Endothelial cell of umbilical vein (primary cell): ENCODE results near the gene RBMX2. TPM values are rescaled to one million over a fixed set of nuclear protein-coding genes. Genes with fewer than 3 reads are reported as not detected.

Source experiments
- BruUV-seq: library from RNA; stranded (reverse); fragments of 400-500 nt; replicated peaks from 2 replicates; lab custom pipeline; 2021; lab: Mats Ljungman, UMichigan
- CTCF ChIA-PET: fragments of 300-600, 350-600 bp; sonication (Branson Sonifier 250); formaldehyde crosslinking; loops from one replicate; lab custom pipeline; 2021; ENCODE audit warnings: antibody characterized with exemption, inconsistent platforms; lab: Charles Lee
- POLR2A ChIA-PET: fragments of 300-600, 350-600 bp; sonication (Branson Sonifier 250); formaldehyde crosslinking; loops from one replicate; lab custom pipeline; 2021; ENCODE audit warnings: antibody characterized with exemption, inconsistent platforms; lab: Charles Lee
- DNase-seq: peaks from one replicate; pipeline ENCODE4 v3.0.0-alpha.2; 2011; ENCODE audit warnings: low read depth, low spot score
- FAIRE-seq: peaks from 2 replicates; lab custom pipeline; 2011; peaks lifted over from hg19 to GRCh38; lab: Jason Lieb, UNC
- H2AFZ ChIP-seq: 2 replicates; pipeline ENCODE4 v1.6.0; 2012; ENCODE audit warnings: low read depth, low read length, control low read depth, inconsistent platforms
- H3K27ac ChIP-seq: 2 replicates; pipeline ENCODE4 v1.5.1; 2011; ENCODE audit warnings: low read depth, mild to moderate bottlenecking, control low read depth, low read length, moderate library complexity; ENCODE audit not compliant: insufficient read depth
- H3K27me3 ChIP-seq, 2 experiments: 2 replicates each; pipeline versions ENCODE4 v1.6.0 to v1.6.1; 2011; ENCODE audit warnings: low read length in 2 of 2, mixed read lengths in 1 of 2; ENCODE audit not compliant: control insufficient read depth in 2 of 2, insufficient read depth in 2 of 2
- H3K36me3 ChIP-seq, 2 experiments: 2 replicates in 1 of 2; 3 replicates in 1 of 2; pipeline ENCODE4 v1.5.1; 2011; ENCODE audit warnings: low read length in 2 of 2, mild to moderate bottlenecking in 1 of 2, moderate library complexity in 1 of 2; ENCODE audit not compliant: control insufficient read depth in 2 of 2, insufficient read depth in 2 of 2; ENCODE audit errors: extremely low read depth in 1 of 2
- H3K4me1 ChIP-seq: 3 replicates; pipeline ENCODE4 v1.5.1; 2011; ENCODE audit warnings: mild to moderate bottlenecking, low read length; ENCODE audit not compliant: control insufficient read depth, insufficient read depth; ENCODE audit errors: extremely low read depth
- H3K4me2 ChIP-seq: 2 replicates; pipeline ENCODE4 v1.6.1; 2011; ENCODE audit warnings: low read length, control low read depth, mixed read lengths; ENCODE audit not compliant: insufficient read depth
- H3K4me3 ChIP-seq, 3 experiments: fragments of 200-600 bp in 1 of 3; sonication (generic), shearing (Covaris generic) in 1 of 3; replicated peaks in 1 of 3; 2 replicates each; pipeline ENCODE4 v1.5.1; 2011 to 2016; ENCODE audit warnings: control low read depth in 3 of 3, low read length in 3 of 3, mild to moderate bottlenecking in 2 of 3, inconsistent platforms in 1 of 3, low read depth in 1 of 3, moderate library complexity in 1 of 3; ENCODE audit not compliant: insufficient read depth in 1 of 3
- H3K79me2 ChIP-seq: 2 replicates; pipeline ENCODE4 v1.6.0; 2012; ENCODE audit warnings: low read length, inconsistent platforms; ENCODE audit not compliant: control insufficient read depth, insufficient read depth
- H3K9ac ChIP-seq: replicated peaks from 2 replicates; pipeline ENCODE3; 2011; ENCODE audit warnings: low read length, control low read depth; ENCODE audit not compliant: insufficient read depth; ENCODE audit errors: extremely low read depth
- H3K9me1 ChIP-seq: replicated peaks from 3 replicates; pipeline ENCODE4 v1.6.0; 2011; ENCODE audit warnings: mild to moderate bottlenecking, low read length; ENCODE audit not compliant: control insufficient read depth, insufficient read depth; ENCODE audit errors: extremely low read depth
- H3K9me3 ChIP-seq: replicated peaks from 2 replicates; pipeline ENCODE4 v1.5.1; 2012; ENCODE audit warnings: low read length, inconsistent platforms; ENCODE audit not compliant: control insufficient read depth, insufficient read depth
- H4K20me1 ChIP-seq: replicated peaks from 2 replicates; pipeline ENCODE3; 2011; ENCODE audit warnings: mild to moderate bottlenecking, low read length; ENCODE audit not compliant: control insufficient read depth, insufficient read depth; ENCODE audit errors: extremely low read depth
- CTCF ChIP-seq, 2 donors: IDR thresholded peaks; 1 replicate in 1 of 2; 2 replicates in 1 of 2; pipeline ENCODE4 v1.5.1; 2011; ENCODE audit warnings: low read length in 2 of 2, mild to moderate bottlenecking in 2 of 2, moderate library complexity in 2 of 2, control low read depth in 1 of 2, inconsistent platforms in 1 of 2, low read depth in 1 of 2; ENCODE audit not compliant: insufficient read depth in 1 of 2; ENCODE audit errors: extremely low read depth in 1 of 2
- EZH2 ChIP-seq: IDR thresholded peaks from 2 replicates; pipeline ENCODE4 v1.6.1; 2012; ENCODE audit warnings: borderline replicate concordance, low read depth, mild to moderate bottlenecking, moderate library complexity, low read length, inconsistent platforms; ENCODE audit not compliant: severe bottlenecking
- FOS ChIP-seq: IDR thresholded peaks from 2 replicates; pipeline ENCODE4 v1.6.1; 2011; ENCODE audit warnings: mild to moderate bottlenecking, low read length, moderate library complexity, borderline replicate concordance; ENCODE audit not compliant: insufficient read depth
- GATA2 ChIP-seq: IDR thresholded peaks from 2 replicates; pipeline ENCODE4 v1.7.0; 2011; ENCODE audit warnings: low read depth, mild to moderate bottlenecking, moderate library complexity, mixed read lengths, low read length; ENCODE audit not compliant: insufficient read length, insufficient read depth
- JUN ChIP-seq: IDR thresholded peaks from 2 replicates; pipeline ENCODE4 v1.6.1; 2011; ENCODE audit warnings: borderline replicate concordance, low read depth; ENCODE audit not compliant: insufficient read length, insufficient read depth
- MAX ChIP-seq: IDR thresholded peaks from 2 replicates; pipeline ENCODE4 v1.6.1; 2011; ENCODE audit not compliant: insufficient read depth, insufficient read length
- MYC ChIP-seq: IDR thresholded peaks from one replicate; pipeline ENCODE4 v1.6.1; 2011; ENCODE audit warnings: mild to moderate bottlenecking, low read depth, low read length
- POLR2A ChIP-seq: IDR thresholded peaks from 2 replicates; pipeline ENCODE4 v1.6.1; 2012; ENCODE audit warnings: low read depth, mild to moderate bottlenecking, control low read depth, low read length
- POLR2AphosphoS5 ChIP-seq: IDR thresholded peaks from 2 replicates; pipeline ENCODE4 v1.6.1; 2012; ENCODE audit warnings: low read depth, mild to moderate bottlenecking, control low read depth, low read length, moderate library complexity; ENCODE audit not compliant: insufficient read depth
- dilution Hi-C: fragments of 300-500 bp; cut with MboI; formaldehyde crosslinking; loops from one replicate; pipeline ENCODE4 v1.15.0; 2019; ENCODE audit warnings: low sequenced_read_pairs; ENCODE audit not compliant: extremely low pct_ligation_motif_present
- intact Hi-C: fragments of 100-400 bp; cut with micrococcal nuclease; formaldehyde crosslinking; loops from one replicate; pipeline ENCODE4 v1.10.0; 2022
- polyA plus RNA-seq, 4 experiments: library from polyadenylated mRNA; depleted of rRNA in 3 of 4; stranded (reverse) in 3 of 4; unstranded in 1 of 4; fragments of >200 nt; gene quantifications; 2 replicates each; pipeline versions ENCODE4 v1.2.1 to v1.2.3, GENCODE V29; 2011 to 2012; ENCODE audit warnings: missing spikeins in 1 of 4
- total RNA-seq: library from RNA; stranded (reverse); gene quantifications from 2 replicates; pipeline ENCODE4 v1.2.3, GENCODE V29; 2021

The RBMX2 gene
- total and polyA plus RNA-seq, 2 donors (not counting 3 experiments of a cell fraction or from before 2014, with no cell fraction given) = 10.6 to 21.1 TPM

- DNase-seq (no peak), FAIRE-seq (no peak)
- POLR2A ChIA-PET = no interaction called here
- H3K27ac ChIP-seq = no peak overlapping the region
- no peak overlapping the region for H3K9ac ChIP-seq
- no peak overlapping the region for H3K4me3 ChIP-seq
- H3K4me2 ChIP-seq = no peak overlapping the region
- H3K9me3 ChIP-seq = no peaks in the 10 kb centered on the region
- H2AFZ ChIP-seq = no peak overlapping the region
- dilution Hi-C loops = no loop called here
- H3K9me1 ChIP-seq = no peaks in the 10 kb centered on the region
- TF ChIP-seq GATA2 = no peak
- CTCF ChIA-PET = no interaction called here
- H3K27me3 ChIP-seq = no peaks in the 10 kb centered on the region
- H4K20me1 ChIP-seq = no peaks in the 10 kb centered on the region
- no peaks in the 10 kb centered on the region for H3K4me1 ChIP-seq
- no peaks in the 10 kb centered on the region for H3K36me3 ChIP-seq
- BruUV-seq = no TSS peak
- intact Hi-C loops = no loop called here
- no peaks in the 10 kb centered on the region for H3K79me2 ChIP-seq
Measured at GRCh38 chrX:130443875-130444274, 42.1 kb downstream of the RBMX2 start.

- dilution Hi-C loops (no loop called here), intact Hi-C loops (no loop called here)
- CTCF ChIA-PET = no interaction called here
- Histone ChIP-seq H3K9ac (no peak overlapping the region), H3K4me2 (no peak overlapping the region), H3K4me3 (no peak overlapping the region), H3K27me3 (no peaks in the 10 kb centered on the region), H3K9me3 (no peaks in the 10 kb centered on the region), H3K79me2 (no peaks in the 10 kb centered on the region), H3K27ac (no peak overlapping the region), H3K36me3 (no peaks in the 10 kb centered on the region), H2AFZ (no peak overlapping the region), H3K4me1 (no peaks in the 10 kb centered on the region), H4K20me1 (no peaks in the 10 kb centered on the region), H3K9me1 (no peaks in the 10 kb centered on the region)
- DNase-seq = no peak
- no peak for FAIRE-seq
- no TSS peak for BruUV-seq
- no peak for TF ChIP-seq CTCF (IDR thresholded peaks at IDR 0.05; ENCODE audit: extremely low read depth in 1 of 2, insufficient read depth in 1 of 2, low read depth in 1 of 2, low read length in 2 of 2)
- TF ChIP-seq GATA2 = no peak
- TF ChIP-seq EZH2 = no peak
- no peak for TF ChIP-seq FOS
- TF ChIP-seq MAX = no peak
- TF ChIP-seq POLR2A = no peak
- TF ChIP-seq POLR2AphosphoS5 = no peak
- no peak for TF ChIP-seq MYC
- TF ChIP-seq JUN = no peak
- POLR2A ChIA-PET = no interaction called here
Measured at GRCh38 chrX:130444641-130445336, 43.0 kb downstream of the RBMX2 start.
